Activated CD4-positive, CD25-positive, alpha-beta regulatory T cell treated with anti-CD3 and anti-CD28 coated beads, Interleukin-2, amount 50 U/mL, for 72 hours (primary cell): ENCODE results near the gene DES.

ENCODE experiments used
- DNase-seq: peaks from one replicate; pipeline ENCODE4 v3.0.0; 2021

Gene DES

DNA sequence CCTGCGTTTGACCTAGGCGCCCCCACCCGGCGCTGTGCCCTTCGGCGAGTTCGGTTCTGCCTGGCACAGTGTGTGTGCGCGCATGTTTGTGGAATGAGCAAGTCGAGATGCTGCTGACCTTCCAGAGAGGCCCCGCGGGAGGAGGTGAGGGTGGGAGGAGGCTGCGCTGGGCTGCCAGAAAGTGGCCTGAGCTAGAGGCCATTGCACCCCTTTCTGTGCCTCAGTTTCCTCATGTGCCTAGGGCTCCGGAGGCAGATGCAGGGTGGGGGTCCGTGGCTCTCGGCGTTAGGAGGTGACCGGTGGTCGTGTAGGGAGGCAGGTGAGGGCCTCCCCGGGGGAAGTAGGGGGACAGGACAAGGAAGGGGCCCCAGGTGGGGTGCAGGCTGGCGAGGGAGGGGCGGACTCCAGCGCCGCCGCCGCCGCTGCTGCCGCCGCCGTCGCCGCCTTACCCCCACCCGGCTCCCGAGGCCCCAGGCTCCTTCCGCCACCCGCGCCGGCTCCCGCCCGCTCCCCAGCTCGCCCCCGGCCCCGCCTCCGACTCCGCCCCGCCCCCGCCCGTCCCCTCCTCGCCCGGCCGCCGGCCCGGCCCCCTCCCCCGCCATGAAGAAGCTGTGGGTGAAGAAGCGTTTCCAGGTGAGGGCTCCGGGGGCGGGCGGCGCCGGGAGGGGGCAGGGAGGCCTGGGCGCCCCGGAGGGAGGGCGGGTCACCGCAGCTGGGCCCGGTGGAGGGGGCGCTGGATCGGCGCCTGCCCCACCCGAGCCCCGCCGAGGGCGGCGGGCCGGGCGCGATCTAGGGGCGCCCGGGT, 23.5 kb downstream of the DES start:
- DNase-seq: no peak

DNA sequence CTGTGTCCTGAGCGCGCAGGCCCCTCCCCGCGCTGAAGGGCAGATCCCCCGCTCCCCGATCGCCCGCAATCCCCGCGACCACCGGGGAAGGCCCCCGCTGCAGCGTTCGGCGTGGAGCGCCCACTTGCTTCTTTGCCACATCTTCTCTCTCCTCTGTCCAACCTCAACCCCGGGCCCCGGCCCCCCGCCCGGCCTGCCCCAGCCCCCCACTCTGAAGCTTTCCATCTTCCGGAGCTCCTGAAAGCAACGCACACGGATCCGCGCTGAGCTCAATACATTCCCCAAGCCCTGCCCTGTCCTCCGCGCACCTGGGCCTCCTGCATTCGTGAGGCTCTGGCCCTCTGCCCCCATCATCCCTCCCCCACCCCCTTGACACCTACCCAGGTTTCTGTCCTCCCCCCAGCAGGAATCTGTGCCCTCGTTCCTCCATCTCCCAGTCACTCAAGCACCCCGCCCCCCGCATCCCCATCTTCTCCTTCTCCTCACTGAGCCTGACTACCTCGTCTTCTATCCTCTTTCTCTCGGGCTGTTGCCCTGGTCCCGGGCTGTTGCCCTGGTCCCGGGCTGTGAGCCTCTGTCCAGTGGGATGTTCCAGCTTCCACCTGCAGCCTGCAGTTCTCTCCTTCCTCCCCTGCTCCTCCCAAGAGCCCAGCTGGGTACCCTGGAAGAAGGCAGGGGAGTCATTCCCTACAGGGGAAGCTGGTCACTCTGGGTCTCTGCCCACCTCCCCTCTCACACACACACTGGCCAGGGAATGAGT, 24.3 kb downstream of the DES start:
- no peak for DNase-seq

DNA sequence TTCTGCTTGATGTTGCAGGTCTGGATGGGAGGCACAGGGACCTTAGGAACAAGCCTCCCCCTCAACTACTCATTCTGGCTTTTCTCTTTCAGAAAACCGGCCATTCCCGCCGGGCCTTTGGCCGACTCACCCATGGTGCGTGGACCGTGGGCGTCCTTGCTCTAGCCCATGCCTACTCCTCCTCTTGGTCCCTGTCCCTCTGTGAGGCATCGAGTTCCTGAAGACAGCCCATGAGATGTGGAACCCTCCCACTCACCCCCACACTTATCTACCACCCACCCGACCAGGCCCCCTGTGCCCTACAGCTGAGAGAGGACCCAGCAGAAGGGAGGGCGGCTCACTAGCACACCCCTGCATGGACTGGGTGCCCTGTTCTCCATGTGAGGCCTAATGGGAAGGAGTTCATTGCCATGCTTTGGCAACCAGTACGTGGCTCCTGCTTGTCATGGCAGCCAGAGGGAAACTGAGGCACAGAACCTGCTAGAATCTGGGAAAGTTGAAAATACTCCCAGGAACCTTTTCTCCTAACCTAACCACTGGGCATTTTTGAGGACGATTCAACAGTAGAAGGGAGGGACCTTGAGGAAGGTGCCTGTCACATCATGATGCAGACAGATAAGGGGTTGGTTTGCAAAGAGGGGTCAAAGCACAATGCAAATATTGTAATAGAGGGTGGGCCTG, 25.0 kb downstream of the DES start:
- no peak for DNase-seq

DNA sequence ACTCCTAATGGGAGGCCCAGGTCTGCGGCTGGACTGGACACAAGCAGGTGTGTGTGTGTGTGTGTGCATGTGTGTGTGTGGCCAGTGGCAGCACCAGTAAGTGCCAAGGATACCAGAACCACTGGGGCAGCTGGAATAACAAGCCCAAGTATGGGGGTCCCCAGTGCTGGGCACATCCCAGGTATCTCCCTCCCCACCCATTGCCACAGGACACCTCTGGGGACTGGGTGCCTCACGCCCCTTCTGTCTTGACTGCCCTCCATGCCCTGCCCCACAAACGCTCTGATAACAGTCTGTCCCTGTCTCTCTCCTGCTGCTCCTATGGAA, 25.5 kb downstream of the DES start:
- no peak for DNase-seq

DNA sequence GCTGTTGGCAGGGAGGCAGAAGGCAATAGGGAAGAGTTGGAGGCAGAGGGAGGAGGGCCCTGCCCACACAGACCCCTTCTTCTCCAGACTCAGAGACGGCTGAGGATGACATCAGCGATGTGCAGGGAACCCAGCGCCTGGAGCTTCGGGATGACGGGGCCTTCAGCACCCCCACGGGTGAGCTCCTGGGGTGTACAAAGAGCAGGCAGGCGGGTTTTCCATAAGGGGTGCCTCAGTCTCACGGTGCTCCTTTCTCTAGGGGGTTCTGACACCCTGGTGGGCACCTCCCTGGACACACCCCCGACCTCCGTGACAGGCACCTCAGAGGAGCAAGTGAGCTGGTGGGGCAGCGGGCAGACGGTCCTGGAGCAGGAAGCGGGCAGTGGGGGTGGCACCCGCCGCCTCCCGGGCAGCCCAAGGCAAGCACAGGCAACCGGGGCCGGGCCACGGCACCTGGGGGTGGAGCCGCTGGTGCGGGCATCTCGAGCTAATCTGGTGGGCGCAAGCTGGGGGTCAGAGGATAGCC, 26.5 kb downstream of the DES start:
- DNase-seq: no peak

DNA sequence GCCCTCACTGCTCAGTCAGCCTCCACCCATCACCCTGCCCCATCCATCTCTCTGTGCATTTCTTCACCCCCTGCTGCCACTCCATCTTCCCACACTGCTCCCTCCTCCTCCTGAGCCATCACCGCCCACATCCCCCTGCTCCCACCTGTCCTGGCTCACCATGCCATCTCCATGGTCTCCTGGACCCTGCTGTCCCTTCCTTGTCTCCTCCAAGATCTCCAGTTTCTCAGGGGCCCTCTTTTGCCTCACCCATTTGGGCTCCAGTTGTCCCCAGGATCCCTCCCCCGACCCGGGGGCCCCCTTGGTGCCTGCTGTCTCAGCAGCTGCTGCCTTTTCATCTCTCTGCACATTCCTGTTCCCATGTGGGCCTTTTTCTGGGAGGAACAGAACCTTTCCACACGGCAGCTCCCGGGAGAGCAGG, 27.1 kb downstream of the DES start:
- no peak for DNase-seq

DNA sequence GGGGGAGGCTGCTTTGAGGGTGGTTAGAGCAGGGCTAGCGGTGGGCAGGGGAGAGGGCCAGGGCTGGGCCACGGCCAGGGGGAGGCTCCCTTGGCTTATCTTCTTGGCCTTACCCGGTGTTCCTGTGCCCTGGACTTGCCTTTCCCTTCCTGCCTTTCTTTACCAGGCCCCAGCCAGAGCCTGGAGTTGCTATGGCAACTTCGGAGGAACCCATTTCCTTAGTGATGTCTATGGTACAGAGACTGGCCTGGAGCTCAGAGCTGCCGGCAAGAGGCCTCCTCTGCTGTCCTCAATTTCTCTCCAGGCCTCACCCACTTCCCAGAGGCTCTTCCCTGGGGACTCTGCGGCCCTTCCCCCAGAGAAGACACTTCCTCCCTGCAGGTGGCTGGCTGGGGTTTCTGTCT, 27.9 kb downstream of the DES start:
- DNase-seq: no peak

DNA sequence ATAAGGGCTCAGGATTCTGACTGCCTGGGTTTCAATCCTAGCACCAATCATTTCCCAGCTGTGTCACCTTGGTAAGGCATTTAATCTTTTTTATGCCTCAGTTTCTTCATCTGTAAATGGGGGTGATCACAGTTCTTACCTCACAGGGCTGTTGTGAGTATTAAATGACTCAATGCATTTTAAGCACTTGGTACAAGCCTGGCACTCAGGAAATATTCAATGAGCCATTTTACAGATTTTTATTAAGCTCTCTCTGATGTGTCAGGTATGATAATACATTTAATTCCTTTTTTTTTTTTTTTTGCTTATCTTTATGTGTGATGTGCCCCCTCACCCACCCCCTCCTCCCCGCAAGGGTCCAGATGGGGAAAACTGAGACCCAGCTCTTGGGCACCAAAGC, 28.5 kb downstream of the DES start:
- DNase-seq: no peak

DNA sequence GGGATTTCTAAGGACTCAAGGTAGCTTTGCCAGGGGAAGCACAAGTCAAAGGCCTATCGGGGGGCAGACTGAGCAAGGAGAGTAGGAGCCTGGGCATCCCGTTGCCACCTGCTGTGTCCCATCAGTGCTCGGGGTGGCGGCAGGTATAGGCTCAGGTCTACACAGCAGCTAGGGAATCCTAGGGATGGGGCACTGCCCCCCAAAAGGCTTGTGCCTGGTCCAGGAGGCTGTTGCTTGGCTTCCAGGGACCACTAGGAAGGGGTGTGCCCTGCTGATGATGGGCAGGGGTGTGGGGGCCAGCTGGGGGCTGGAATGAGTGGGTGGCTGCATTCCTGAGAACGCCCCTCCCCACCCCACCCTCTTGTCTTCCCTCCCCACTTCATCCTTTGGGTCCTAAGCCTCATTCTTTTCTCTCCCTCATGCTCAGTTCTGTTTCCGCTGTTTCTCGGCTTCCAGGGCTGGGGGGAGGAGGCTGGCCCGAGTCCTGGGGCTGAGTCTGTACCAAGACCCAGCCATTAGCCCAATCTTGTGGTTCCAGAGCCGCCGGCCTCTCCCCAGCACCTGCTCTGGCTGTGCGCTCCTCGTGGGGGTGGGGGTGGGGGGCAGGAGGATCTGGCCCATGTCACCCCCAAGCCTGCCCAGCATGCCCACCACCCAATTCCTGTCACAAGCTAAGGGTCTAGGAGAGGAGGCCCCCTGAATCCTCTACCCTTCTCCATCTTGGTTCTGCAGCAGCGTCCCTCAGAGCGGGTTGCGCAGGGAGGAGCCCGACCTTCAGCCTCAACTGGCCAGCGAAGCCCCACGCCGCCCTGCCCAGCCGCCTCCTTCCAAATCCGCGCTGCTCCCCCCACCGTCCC, 29.3 kb downstream of the DES start:
- no peak for DNase-seq

DNA sequence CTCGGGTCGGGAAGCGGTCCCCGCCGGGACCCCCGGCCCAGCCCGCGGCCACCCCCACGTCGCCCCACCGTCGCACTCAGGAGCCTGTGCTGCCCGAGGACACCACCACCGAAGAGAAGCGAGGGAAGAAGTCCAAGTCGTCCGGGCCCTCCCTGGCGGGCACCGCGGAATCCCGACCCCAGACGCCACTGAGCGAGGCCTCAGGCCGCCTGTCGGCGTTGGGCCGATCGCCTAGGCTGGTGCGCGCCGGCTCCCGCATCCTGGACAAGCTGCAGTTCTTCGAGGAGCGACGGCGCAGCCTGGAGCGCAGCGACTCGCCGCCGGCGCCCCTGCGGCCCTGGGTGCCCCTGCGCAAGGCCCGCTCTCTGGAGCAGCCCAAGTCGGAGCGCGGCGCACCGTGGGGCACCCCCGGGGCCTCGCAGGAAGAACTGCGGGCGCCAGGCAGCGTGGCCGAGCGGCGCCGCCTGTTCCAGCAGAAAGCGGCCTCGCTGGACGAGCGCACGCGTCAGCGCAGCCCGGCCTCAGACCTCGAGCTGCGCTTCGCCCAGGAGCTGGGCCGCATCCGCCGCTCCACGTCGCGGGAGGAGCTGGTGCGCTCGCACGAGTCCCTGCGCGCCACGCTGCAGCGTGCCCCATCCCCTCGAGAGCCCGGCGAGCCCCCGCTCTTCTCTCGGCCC, 30.1 kb downstream of the DES start:
- DNase-seq: no peak

DNA sequence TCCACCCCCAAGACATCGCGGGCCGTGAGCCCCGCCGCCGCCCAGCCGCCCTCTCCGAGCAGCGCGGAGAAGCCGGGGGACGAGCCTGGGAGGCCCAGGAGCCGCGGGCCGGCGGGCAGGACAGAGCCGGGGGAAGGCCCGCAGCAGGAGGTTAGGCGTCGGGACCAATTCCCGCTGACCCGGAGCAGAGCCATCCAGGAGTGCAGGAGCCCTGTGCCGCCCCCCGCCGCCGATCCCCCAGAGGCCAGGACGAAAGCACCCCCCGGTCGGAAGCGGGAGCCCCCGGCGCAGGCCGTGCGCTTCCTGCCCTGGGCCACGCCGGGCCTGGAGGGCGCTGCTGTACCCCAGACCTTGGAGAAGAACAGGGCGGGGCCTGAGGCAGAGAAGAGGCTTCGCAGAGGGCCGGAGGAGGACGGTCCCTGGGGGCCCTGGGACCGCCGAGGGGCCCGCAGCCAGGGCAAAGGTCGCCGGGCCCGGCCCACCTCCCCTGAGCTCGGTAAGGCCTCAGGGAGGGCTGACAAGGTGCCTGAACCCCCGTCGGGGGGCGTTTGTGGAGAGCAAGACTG, 30.7 kb downstream of the DES start:
- no peak for DNase-seq

DNA sequence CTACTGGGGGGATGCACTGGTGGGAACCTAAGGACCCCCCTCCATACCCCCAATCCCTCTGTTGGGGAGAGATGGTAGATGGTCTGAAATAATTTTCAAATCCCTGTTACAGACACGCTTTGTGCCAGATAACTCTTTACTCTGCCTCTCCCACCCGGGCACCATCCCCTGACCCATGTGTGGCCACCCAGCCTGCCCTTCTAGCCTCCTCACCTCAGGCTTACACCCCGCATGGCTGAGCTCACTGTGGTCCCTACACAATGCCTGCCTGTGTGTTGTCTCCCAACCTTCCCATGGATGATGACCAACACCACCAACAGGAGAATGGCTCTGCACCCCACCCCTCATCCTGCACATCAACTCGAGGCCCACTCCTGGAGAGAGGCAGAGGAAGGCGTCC, 31.4 kb downstream of the DES start:
- no peak for DNase-seq

DNA sequence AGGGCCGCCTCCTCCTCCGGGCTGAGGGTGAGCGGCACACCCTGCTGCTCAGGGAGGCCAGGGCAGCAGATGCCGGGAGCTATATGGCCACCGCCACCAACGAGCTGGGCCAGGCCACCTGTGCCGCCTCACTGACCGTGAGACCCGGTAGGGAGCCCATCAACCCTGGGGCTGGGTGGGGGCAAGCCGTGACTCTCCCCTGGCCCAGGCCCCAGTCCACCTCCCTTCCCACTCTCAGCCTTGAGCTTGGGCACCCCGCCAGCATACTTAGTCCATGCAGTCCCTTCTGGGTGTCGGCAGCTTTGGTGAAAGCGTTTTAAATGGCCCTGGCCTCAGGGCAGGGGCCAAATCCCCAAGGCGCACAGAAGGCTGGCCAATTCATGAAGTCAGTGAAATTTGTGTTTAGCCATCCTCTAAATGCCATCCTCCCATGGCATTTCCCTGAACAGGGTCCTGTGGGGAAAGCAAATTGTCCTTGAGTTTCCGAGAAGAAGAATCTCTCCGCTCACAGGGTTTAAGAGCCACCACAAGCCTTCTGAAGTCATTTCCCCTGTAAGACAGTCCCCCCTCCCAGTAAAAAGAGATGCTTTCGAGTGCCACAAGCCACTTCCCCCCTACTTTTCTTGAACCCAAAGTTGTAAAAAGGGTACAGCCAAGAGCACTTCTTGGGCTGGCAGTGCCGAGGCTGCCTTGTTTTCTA, 33.6 kb downstream of the DES start:
- DNase-seq: no peak

DNA sequence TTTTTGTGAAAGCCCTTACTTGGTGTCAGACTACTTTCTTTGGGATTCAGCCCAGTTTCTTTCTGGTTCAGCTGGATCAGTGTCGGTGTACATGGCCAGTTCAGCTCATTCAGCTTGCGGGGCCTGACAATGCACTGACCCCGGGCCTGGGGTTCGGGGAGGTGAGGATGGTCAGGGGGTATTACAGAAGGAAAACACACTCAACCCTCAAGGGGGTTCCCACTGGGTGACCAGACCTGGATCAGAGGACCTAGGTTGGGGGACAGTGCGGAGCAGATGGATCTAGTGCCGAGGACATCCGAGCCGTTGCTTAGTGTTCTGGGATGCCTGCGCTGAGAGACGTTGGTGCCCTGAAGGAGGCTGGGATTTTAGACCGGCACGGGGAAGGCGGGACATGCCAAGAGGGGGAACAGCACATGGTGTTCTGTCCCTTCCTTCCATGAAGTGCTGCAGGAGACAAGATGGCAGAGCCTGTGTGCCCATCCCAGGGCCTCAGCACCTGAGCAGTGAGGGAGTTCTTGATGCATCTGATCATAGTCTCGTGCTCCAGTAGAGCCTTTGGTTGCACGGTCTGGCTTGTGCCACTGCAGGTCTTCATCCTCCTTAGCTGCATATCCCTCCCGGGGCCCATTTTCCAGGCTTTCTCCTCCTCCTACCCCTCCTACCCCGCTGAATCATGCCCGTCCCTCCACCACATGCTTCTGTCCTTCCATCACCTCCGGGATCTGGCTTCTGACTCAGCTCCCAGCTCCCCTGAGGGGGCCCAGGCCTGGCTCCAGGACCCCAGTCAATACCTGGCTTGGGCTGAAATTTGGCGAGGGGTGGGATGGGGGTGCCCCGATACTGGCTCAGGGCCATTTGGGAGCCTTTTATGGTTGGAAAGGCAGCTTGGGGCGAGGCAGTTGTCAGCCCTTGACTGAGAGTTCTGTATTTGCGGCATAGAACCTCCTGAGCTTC, 34.5 kb downstream of the DES start:
- no peak for DNase-seq

DNA sequence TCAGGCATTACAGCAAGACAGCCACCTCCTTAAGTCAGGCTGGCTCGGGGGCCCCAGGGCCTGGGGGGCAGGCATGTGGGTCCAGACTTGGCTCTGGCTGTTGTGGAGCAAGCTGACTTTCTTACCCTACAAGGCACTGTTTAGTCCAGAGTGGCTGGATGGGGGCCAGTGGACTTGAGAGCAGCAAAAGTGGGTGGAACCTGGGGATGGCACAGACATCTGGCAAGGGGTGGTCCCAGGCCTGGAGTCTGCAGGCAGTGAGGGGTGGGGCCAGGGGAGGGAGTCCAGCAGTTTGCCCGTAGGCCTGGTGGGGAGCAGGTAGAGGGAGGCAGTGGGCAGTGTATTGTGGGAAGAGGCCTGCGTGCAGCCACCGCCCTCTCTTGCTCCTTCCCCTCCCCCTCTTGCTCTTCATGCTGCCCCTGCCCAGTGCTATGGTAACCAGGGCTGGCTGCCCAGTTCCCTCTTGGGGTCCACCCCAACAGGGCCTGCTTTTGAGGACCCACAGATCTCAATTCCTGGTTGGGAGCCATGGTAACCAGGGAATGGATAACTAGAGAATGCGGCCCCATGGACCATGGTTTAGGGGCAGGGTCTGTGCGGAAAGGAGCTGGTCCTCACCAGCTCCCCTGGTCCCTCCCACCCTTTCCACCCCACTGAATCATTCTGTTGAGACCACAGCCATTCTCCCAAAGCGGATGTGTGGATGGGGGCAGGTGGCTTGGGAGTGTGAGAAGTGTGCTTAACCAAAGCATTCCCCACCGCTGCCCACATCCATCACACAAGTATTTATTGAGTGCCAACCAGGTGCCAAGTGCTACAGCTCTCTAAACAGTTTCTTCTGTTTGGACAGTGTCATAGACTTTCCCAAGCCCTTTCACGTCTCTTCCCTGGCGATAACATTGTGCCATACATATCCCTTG, 35.8 kb downstream of the DES start:
- DNase-seq: no peak

DNA sequence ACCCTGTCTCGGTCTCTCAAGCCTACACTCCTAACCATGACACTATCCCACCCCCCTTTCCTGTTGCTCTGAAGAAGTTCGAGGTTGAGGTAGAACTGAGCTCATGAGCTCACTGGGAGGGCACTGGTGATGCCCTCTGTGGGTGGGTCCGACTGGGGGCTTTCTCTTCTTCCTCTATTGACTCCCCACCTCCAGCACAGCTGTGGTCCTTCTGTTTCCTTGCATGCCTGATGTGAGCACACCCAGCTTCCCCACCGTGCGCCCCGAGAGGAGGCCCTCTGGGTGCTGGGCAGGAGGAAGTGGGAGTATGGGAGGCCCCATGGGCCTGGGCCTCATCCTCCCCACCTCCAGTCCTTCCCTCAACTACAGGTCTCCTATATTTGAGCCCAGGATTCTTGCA, 37.4 kb downstream of the DES start:
- no peak for DNase-seq

DNA sequence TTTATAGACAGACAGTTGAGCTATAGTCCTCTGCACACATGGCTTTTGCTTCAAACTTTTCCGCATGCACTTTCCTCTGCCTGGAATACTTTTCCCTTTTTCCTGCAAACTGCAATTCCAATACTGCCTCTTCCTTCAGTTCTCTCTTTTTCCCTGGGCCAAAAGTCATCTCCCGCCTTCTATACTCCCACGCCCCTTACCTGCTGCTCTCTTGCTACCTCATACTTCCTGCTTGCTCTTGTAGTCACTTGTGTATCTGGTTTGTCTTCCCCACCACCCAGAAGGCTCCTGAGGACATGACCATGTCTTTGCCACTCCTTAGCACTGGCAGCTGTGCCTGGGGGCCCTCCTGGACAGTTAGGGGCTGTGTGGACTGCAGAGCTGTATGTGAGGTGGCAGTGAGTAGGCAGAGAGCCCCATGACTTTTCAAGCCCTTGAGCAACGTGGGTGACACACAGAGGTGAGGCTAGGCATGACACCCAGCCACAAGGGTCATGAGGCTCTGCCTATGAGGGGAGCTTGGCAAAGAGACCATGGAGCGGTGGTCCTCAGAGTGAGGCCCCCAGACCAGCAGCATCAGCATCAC, 39.7 kb downstream of the DES start:
- DNase-seq: no peak

DNA sequence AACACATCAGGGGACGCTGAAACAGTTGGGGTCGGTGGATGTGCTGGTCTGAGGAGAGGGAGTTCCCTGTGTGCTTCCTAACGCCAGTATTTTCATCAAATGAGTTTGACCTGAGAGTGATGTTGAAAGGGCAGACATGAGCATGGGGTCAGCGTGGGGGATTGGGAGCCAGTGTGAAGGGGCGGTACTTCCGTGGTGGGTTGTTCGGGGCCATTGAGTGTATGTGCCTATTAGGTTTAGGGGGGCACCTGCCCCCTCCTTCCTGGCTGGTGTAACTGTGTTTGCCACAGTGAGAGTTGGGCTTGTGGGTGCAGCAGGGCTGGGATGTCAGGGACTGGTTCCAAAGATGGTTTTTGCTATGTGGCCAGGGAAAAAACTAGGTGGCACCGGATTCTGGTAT, 40.8 kb downstream of the DES start:
- DNase-seq: no peak
